ENCODE measurements around the gene PPP1R2C.

The PPP1R2C gene

GRCh38 chrX:42778096-42778495, at the start of gene PPP1R2C:
Gene PPP1R2C, minus strand, starts transcription at chrX:42778163. Its CDS starts 84 bp downstream, at chrX:42778079.
- DNase-seq, result no peak

DNA sequence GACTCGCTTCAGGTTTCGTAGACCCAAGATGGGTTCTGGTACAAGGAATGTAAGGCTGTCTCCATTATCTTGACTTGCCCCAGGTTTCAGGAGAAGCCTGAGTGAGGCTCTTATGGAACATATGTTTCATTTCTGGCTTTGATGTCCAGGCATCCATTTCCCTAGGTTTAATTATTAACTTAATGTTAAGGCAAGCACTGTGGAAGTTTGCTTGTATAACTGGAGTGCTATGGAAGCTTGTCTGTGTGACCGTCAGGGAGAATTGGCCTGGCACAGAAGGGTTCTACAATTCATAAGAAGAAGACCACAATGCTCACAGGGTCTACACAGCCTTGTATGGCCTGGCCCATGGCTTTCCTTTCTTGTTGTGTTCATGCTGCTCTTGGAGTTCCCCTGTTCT, 47.2 kb upstream of the PPP1R2C start:
- no peak for DNase-seq

GRCh38 chrX:42824541-42824940, 46.6 kb upstream of the PPP1R2C start:
- no peak for DNase-seq

DNA sequence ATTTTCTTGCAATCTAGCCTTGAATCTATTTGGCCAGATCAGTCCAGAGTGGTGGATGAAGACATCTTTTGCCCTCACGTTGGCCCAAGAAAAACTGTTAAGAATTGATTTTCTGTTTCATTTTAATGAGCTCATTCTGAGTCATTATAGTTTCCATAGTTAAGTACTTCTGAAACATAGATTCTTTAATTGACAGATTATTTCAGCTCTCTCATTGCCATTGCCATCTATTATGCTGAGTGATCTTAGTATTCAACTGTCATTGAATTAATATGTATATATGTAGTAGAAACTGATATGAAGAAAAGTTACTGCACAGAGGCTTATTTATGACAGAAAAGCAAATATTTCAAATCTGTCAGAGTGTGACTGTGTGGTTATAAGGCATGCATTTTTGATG, 45.5 kb upstream of the PPP1R2C start:
- no peak for DNase-seq

DNA sequence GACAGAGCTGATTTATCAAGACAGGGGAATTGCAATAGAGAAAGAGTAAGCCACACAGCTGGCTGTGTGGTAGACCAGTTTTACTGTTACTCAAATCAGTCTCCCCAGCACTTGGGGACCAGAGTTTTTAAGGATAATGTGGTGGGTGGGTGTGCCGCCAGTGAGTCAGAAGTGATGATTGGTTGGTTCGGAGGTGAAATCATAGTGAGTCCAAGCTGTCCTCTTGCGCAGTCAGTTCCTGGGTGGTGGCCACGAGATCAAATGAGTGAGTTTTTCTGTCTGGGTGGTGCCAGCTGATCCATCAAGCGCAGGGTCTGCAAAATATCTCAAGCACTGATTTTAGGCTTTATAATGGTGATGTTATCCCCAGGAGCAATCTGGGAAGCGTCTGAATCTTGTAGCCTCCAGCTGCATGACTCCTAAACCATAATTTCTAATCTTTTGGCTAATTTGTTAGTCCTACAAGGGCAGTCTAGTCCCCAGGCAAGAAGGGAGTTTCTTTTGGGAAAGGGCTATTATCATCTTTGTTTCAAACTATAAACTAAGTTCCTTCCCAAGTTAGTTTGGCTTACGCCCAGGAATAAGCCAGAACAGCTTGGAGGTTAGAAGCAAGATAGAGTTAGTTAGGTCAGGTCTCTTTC, 44.0 kb upstream of the PPP1R2C start:
- DNase-seq, result no peak

- DNase-seq, result no peak
Observed at GRCh38 chrX:42818151-42818921, 40.4 kb upstream of the PPP1R2C start.

GRCh38 chrX:42809569-42809968, 31.6 kb upstream of the PPP1R2C start:
- no peak for DNase-seq

DNA sequence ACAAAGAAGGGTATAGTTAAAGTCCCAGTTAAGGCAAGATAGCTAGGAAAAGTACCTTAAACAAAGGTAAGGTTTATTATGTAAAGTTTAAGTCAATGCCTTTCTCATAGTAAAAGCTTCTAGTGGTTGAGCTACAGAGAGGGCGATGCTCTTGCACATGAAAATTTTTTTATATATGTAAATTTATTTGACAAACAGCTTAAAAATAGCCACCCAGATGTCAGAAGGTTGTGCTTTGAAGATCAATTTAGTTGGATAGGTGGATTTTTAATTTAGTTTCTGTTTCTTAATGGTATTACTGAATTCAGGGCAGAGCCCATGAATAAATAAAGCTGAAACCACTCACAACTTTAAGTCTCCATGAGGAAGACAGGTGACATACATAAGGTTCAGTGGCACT, 29.4 kb upstream of the PPP1R2C start:
- no peak for DNase-seq

- DNase-seq, result no peak
Observed at GRCh38 chrX:42804524-42804923, 26.6 kb upstream of the PPP1R2C start.

- DNase-seq, result peak; percentile 75
Observed at GRCh38 chrX:42803320-42803719, 25.4 kb upstream of the PPP1R2C start.

DNA sequence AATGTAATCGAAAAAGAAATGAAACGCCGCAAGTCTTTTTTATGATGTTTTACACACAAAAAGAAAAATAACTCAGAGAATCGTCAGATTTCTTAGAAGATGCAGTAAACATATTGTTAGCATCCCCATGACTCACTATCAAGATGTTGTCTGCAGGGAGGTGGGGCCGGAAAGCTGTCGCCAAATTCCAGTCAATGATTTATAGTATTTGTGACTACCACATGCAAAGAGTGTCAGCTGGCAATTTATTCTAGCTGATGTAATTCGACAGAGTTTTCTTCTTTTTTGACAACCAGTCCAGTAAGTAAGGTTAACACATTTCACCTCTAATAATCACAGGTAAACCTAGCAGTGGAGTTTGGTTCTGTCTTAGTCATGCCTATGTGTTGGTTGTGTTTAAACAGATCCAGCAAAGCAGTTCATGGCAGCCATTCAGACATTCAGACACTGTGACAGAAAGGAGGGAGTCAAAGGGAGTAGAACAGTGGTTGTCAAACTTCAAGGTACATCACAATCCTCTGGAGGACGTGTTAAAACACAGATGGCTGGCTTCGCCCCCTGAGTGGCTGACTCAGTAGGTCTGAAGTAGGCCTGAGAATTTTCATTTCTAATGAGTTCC, 19.8 kb upstream of the PPP1R2C start:
- peak; percentile 62 for DNase-seq

GRCh38 chrX:42783451-42783850, 5.5 kb upstream of the PPP1R2C start:
- DNase-seq, result no peak

GRCh38 chrX:42776195-42776594, 1.8 kb downstream of the PPP1R2C start:
- peak; percentile 23 for DNase-seq

DNA sequence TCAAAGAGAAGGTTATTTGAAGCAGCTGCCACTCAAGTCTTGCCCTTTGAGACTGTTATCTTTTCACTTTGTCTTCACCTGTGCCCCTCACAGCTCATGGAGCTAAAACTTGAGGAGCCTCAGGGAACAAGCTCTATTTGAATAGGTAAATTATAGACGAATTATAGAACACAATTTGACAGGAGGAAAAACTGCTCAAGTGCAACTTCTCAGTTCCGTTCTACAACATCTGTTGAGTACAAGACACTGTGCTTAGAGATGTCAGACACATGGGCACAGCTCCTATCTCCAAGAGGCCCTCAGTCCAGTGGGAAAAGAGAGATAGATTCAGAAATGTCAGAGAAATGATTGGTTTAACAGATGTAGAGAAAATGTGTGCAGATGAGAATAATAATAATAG, 5.1 kb downstream of the PPP1R2C start:
- DNase-seq, result no peak

- peak; percentile 22 for DNase-seq
Observed at GRCh38 chrX:42771506-42772335, 6.2 kb downstream of the PPP1R2C start.

DNA sequence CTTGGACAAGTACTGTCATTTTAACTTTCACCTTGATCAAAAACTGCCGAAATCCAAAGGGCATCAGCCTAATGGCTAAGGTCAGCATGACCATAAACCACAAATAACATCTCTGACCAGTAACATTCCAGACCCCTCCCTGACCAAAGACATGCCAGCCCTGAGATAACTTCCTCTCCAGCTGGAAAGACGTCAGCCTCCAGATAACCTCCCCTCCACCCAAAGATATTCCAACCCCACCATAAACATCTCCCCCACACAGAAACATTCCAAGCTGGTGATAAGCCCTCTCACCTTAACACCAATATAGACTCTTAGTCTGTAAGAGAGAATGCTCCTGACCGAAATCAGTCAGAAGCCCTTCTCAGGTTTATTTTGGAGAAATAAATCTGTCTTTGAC, 7.4 kb downstream of the PPP1R2C start:
- DNase-seq, result no peak

DNA sequence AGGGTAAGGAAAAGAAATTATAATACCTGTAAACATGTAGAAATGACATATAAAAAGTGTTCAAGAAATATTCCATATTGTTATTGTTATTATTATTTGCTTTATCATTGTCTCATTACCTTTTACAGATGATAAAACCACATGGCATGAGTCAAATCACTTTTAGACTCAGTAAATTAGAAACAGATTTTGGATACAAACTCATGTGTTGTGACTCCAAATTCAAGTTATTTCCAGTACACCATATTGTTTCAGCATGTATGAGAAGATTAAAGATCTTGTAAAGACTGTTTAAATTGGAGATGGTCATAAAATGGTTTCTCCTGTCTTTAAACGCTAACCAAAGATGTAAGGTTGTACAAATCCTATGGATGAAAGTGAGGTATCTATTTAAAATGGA, 18.1 kb downstream of the PPP1R2C start:
- no peak for DNase-seq

DNA sequence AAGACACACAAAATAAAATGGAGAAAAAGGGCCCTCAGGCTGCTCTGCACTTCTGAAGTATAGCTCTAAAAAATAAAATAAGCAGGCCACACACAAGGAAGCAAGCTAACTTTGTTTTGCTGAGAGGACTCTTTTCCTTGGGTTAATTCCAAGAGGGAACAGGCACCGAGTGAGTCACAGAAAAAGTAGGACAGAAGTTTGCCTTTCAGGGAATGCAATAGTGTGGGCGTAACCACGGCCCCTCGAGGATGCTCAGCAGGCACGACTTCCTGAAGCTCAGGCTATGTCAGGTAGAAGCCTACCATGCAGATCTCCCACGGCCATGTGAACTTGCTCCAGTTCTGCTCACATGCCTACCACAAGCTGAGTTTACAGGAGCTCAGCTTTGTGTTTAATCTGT, 22.1 kb downstream of the PPP1R2C start:
- DNase-seq, result peak; percentile 66

- no peak for DNase-seq
Observed at GRCh38 chrX:42754603-42755002, 23.4 kb downstream of the PPP1R2C start.

- no peak for DNase-seq
Observed at GRCh38 chrX:42754115-42754514, 23.8 kb downstream of the PPP1R2C start.

DNA sequence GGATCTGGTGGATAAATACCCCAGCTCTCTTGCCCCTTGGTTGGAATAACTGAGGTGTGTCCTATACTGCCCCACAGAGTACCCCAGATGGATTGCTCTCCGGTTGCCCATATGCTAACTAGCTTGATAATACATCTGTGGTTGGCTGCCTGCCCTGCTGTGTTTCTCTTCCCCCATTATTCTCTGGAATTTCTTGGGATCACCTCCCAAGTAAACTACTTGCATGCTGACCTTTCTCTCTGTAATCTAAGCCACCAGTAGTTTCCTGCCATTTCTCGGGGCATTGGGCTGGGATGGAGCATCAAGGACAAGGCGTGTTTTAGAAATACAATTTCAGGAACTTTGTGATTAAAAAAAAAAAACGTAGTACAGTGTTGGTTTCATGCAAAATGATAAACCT, 25.2 kb downstream of the PPP1R2C start:
- peak; percentile 43 for DNase-seq

DNA sequence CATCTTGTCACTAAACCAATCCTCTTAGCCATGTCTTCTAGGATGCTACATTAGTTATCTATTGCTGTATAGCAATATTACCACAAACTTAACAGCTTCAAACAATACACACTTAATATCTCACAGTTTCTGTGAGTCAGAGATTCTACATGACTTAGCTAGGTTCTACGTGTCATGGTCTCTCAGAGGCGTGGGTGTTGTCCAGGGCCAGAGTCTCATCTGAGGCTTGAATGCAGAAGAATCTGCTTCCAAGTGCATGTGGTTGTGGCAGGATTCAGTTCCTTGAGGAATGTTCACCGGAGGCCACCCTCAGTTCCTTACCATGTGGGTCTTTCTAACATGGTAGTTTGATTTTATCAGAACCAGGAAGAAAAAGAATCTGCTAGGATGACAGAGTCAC, 26.4 kb downstream of the PPP1R2C start:
- peak; percentile 32 for DNase-seq
